HepG2 (cell line): ENCODE measurements around the gene MACROD2. TPM values are rescaled to one million over a fixed set of nuclear protein-coding genes. Genes with fewer than 3 reads are reported as not detected.

ENCODE experiments used
- AHR ChIP-seq: IDR thresholded peaks from 2 replicates; pipeline ENCODE4 v1.6.1; 2018; ENCODE audit warnings: missing genetic modification reagents, missing compliant biosample characterization
- ARID5B ChIP-seq: IDR thresholded peaks from 2 replicates; pipeline ENCODE4 v1.4.0; 2020; ENCODE audit warnings: mild to moderate bottlenecking, missing genetic modification reagents
- FOXK1 ChIP-seq: sonication (generic); formaldehyde crosslinking; IDR thresholded peaks from 2 replicates; pipeline ENCODE4 v1.4.0; 2020; ENCODE audit warnings: low read depth, missing genetic modification reagents, borderline replicate concordance
- HDAC6 ChIP-seq: fragments of 200-600 bp; sonication (generic); IDR thresholded peaks from 2 replicates; pipeline ENCODE4 v1.7.0; 2017; ENCODE audit warnings: mild to moderate bottlenecking, antibody characterized with exemption, low read length, low read depth
- HMG20A ChIP-seq: IDR thresholded peaks from 2 replicates; pipeline ENCODE4 v1.6.1; 2016; ENCODE audit warnings: borderline replicate concordance
- HNF1A ChIP-seq, 2 experiments: sonication (generic) in 1 of 2; formaldehyde crosslinking in 1 of 2; IDR thresholded peaks; 2 replicates each; pipeline versions ENCODE4 v1.4.0 to v1.6.1; 2016 to 2020; ENCODE audit warnings: borderline replicate concordance in 1 of 2, low read depth in 1 of 2, mild to moderate bottlenecking in 1 of 2, missing genetic modification reagents in 1 of 2
- ISL2 ChIP-seq: sonication (generic); formaldehyde crosslinking; IDR thresholded peaks from 2 replicates; pipeline ENCODE4 v1.5.0; 2020; ENCODE audit warnings: missing genetic modification reagents
- JUN ChIP-seq: sonication (generic); formaldehyde crosslinking; IDR thresholded peaks from 2 replicates; pipeline ENCODE4 v1.4.0; 2020; ENCODE audit warnings: mild to moderate bottlenecking, missing genetic modification reagents
- RBAK ChIP-seq: sonication (generic); formaldehyde crosslinking; IDR thresholded peaks from 2 replicates; pipeline ENCODE4 v1.5.1; 2020; ENCODE audit warnings: mild to moderate bottlenecking, missing genetic modification reagents
- STAG1 ChIP-seq: sonication (generic); formaldehyde crosslinking; IDR thresholded peaks from 2 replicates; pipeline ENCODE4 v1.4.0; 2020; ENCODE audit warnings: missing genetic modification reagents
- TCF7 ChIP-seq: sonication (generic); IDR thresholded peaks from 2 replicates; pipeline ENCODE4 v1.6.1; 2016; ENCODE audit warnings: antibody characterized with exemption, low read depth
- THAP11 ChIP-seq: IDR thresholded peaks from 2 replicates; pipeline ENCODE4 v1.6.1; 2016; ENCODE audit warnings: missing biosample characterization, missing genetic modification reagents
- ZBTB37 ChIP-seq: sonication (generic); formaldehyde crosslinking; IDR thresholded peaks from 2 replicates; pipeline ENCODE4 v1.4.0; 2020; ENCODE audit warnings: mild to moderate bottlenecking, missing genetic modification reagents
- ZC3H4 ChIP-seq: sonication (generic); formaldehyde crosslinking; IDR thresholded peaks from 2 replicates; pipeline ENCODE4 v1.4.0; 2020; ENCODE audit warnings: missing genetic modification reagents, borderline replicate concordance
- ZFP41 ChIP-seq: sonication (generic); formaldehyde crosslinking; IDR thresholded peaks from 2 replicates; pipeline ENCODE4 v1.4.0; 2020; ENCODE audit warnings: mild to moderate bottlenecking, missing genetic modification reagents, borderline replicate concordance
- ZNF331 ChIP-seq: sonication (generic); formaldehyde crosslinking; IDR thresholded peaks from 2 replicates; pipeline ENCODE4 v1.4.0; 2020; ENCODE audit warnings: missing genetic modification reagents
- ZNF432 ChIP-seq: sonication (generic); formaldehyde crosslinking; IDR thresholded peaks from 2 replicates; pipeline ENCODE4 v1.5.0; 2020; ENCODE audit warnings: missing genetic modification reagents, mild to moderate bottlenecking, borderline replicate concordance
- ZNF543 ChIP-seq: sonication (generic); formaldehyde crosslinking; IDR thresholded peaks from 2 replicates; pipeline ENCODE4 v1.4.0; 2020; ENCODE audit warnings: mild to moderate bottlenecking, missing genetic modification reagents
- ZNF549 ChIP-seq: sonication (generic); formaldehyde crosslinking; IDR thresholded peaks from 2 replicates; pipeline ENCODE4 v1.5.0; 2020; ENCODE audit warnings: missing genetic modification reagents
- ZNF557 ChIP-seq: sonication (generic); formaldehyde crosslinking; IDR thresholded peaks from 2 replicates; pipeline ENCODE4 v1.4.0; 2020; ENCODE audit warnings: missing genetic modification reagents
- ZNF782 ChIP-seq: sonication (generic); formaldehyde crosslinking; IDR thresholded peaks from 2 replicates; pipeline ENCODE4 v1.4.0; 2020; ENCODE audit warnings: missing genetic modification reagents, mild to moderate bottlenecking, borderline replicate concordance
- ZNF792 ChIP-seq: IDR thresholded peaks from 2 replicates; pipeline ENCODE4 v1.6.1; 2016
- polyA plus RNA-seq, 8 experiments: library from polyadenylated mRNA; depleted of rRNA in 3 of 8; stranded (reverse) in 7 of 8; unstranded in 1 of 8; fragments of >200 nt; fragmentation: Illumina TruSeq in 4 of 8; extraction: Trizol in 4 of 8; gene quantifications; 2 replicates each; pipeline versions ENCODE4 v1.2.1 to v1.2.3, GENCODE V29; 2011 to 2016; ENCODE audit warnings: low read depth in 4 of 8, missing spikeins in 1 of 8, mixed read lengths in 1 of 8; ENCODE audit not compliant: insufficient read depth in 1 of 8
- total RNA-seq, 5 experiments: library from RNA; depleted of rRNA; stranded (reverse); fragments of >200 nt; fragmentation: Illumina TruSeq; extraction: Trizol; gene quantifications; 2 replicates each; pipeline ENCODE4 v1.2.3, GENCODE V29; 2016; ENCODE audit warnings: low read depth in 1 of 5

Gene MACROD2
- total and polyA plus RNA-seq, 2 of the 13 experiments (the other 11 are each of a cell fraction or from before 2014, with no cell fraction given): 0.13 to 0.51 TPM

- TF ChIP-seq HNF1A (IDR thresholded peaks at IDR 0.05; ENCODE audit: low read depth) (no peak), HNF1A (CRISPR knock-in tag; IDR thresholded peaks at IDR 0.05; ENCODE audit: borderline replicate concordance) (peak; percentile 69; the same call in 1 of the 2 replicates), AHR (CRISPR knock-in tag) (no peak), ZC3H4 (CRISPR knock-in tag) (no peak), ARID5B (CRISPR knock-in tag) (peak; percentile 84), ISL2 (CRISPR knock-in tag) (peak; percentile 44; the same call in 1 of the 2 replicates), TCF7 (peak; percentile 32; the same call in 1 of the 2 replicates), ZNF432 (no peak), HDAC6 (no peak), JUN (no peak), ZNF557 (CRISPR knock-in tag) (no peak), ZNF543 (no peak), ZNF549 (CRISPR knock-in tag) (0 out of 2 replicates have a peak, but pooled peaks have one; percentile 71), ZNF782 (CRISPR knock-in tag) (peak; percentile 43; the same call in 1 of the 2 replicates), ZNF792 (CRISPR knock-in tag) (no peak), FOXK1 (CRISPR knock-in tag) (0 out of 2 replicates have a peak, but pooled peaks have one; percentile 33), THAP11 (peak; percentile 20; the same call in 1 of the 2 replicates), STAG1 (peak; percentile 4; the same call in 1 of the 2 replicates), HMG20A (CRISPR knock-in tag) (peak; percentile 62; the same call in 1 of the 2 replicates), ZBTB37 (peak; percentile 87), ZNF331 (peak; percentile 52; the same call in 1 of the 2 replicates), RBAK (CRISPR knock-in tag) (no peak), ZFP41 (CRISPR knock-in tag) (no peak)
These were observed 2105.5 kb downstream of the MACROD2 start (continued) for GRCh38 chr20:16100767-16101166.
